ENCODE results near the gene BAHCC1.

The BAHCC1 gene

GRCh38 chr17:81365148-81365600 lies 30.1 kb upstream of the BAHCC1 start:
- Histone ChIP-seq H3K36me3 (ENCODE audit: insufficient read depth) (no peaks in the 10 kb centered on the region), H3K4me2 (no peak overlapping the region), H3K4me1 (ENCODE audit: low read depth, poor library complexity, severe bottlenecking) (no peaks in the 10 kb centered on the region), H3K27ac (no peak overlapping the region), H3K4me3 (IDR thresholded peaks at IDR 0.05; ENCODE audit: insufficient read depth, low read depth, low read length) (no peak overlapping the region), H3K9ac (no peak overlapping the region), H4K20me1 (ENCODE audit: insufficient read depth) (no peaks in the 10 kb centered on the region), H3K79me2 (ENCODE audit: insufficient read depth, low read depth) (no peaks in the 10 kb centered on the region), H2AFZ (ENCODE audit: low read depth) (no peak overlapping the region), H3K27me3 (ENCODE audit: insufficient read depth, low read depth) (peaks cover 99% of the 10 kb centered on the region)
- TF ChIP-seq CTCF (conservative IDR thresholded peaks at IDR 0.05; ENCODE audit: low read depth, low read length), result no peak

DNA sequence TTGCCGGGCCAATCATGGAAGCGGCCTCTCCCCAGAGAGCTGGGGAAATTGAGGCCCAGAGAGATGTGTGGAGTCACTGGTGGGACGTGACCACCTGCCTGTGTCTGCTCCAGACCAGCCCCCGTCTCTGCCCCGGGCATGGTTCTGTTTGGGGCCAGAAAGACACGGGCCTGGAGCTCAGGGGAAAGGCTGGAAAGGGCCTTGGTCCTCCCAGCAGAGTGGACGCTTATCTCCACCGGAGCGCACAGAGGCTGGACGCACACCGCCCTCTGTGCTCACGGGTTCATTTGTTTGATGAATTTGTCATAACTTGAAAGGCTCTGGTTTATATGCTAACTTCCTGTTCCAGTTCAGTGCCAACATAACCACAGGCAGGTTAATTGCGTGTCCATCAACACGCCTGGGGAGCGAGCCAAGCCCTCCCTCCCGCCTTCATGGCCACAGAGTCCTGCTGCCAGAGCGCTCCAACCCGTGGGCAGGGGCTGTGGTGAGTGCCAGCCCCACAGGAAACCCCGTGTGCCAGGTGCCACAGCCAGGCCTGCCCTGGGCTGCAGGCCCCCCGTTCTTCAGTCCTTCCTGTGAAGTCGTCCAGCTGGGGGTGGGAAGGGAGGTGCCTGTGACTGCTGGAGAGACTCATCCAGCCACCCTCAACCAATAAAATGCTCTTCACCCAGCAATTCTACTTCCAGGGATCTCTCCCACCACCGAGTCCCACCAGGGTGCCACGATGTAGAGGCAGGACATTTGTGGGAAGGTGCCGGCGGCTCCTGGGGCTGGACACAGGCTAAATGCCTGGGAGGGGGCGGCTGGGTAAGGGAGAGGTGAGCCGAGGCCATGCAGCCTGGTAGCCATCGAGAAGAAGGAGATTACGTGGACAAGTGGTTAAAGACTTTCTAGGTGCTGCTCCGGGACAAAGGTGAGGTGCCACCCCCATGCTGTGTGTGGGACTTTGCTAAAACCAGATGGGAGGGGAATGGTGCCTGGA lies 29.4 kb upstream of the BAHCC1 start:
- no peak overlapping the region for H3K4me3 ChIP-seq (IDR thresholded peaks at IDR 0.05; ENCODE audit: insufficient read depth, low read depth, low read length)
- H3K36me3 ChIP-seq (ENCODE audit: insufficient read depth), result no peaks in the 10 kb centered on the region
- H3K4me2 ChIP-seq, result no peak overlapping the region
- H2AFZ ChIP-seq (ENCODE audit: low read depth), result no peak overlapping the region
- no peak overlapping the region for H3K9ac ChIP-seq
- peaks cover 99% of the 10 kb centered on the region for H3K27me3 ChIP-seq (ENCODE audit: insufficient read depth, low read depth)
- H3K27ac ChIP-seq, result no peak overlapping the region
- H3K4me1 ChIP-seq (ENCODE audit: low read depth, poor library complexity, severe bottlenecking), result no peaks in the 10 kb centered on the region
- no peaks in the 10 kb centered on the region for H4K20me1 ChIP-seq (ENCODE audit: insufficient read depth)
- TF ChIP-seq CTCF (conservative IDR thresholded peaks at IDR 0.05; ENCODE audit: low read depth, low read length), result no peak
- no peaks in the 10 kb centered on the region for H3K79me2 ChIP-seq (ENCODE audit: insufficient read depth, low read depth)

GRCh38 chr17:81366648-81367047 lies 28.6 kb upstream of the BAHCC1 start:
- no peak overlapping the region for H3K4me3 ChIP-seq (IDR thresholded peaks at IDR 0.05; ENCODE audit: insufficient read depth, low read depth, low read length)
- H3K4me1 ChIP-seq (ENCODE audit: low read depth, poor library complexity, severe bottlenecking), result no peaks in the 10 kb centered on the region
- H3K9ac ChIP-seq, result no peak overlapping the region
- H3K4me2 ChIP-seq, result no peak overlapping the region
- H4K20me1 ChIP-seq (ENCODE audit: insufficient read depth), result no peaks in the 10 kb centered on the region
- no peak overlapping the region for H3K27ac ChIP-seq
- H3K36me3 ChIP-seq (ENCODE audit: insufficient read depth), result no peaks in the 10 kb centered on the region
- no peak for TF ChIP-seq CTCF (conservative IDR thresholded peaks at IDR 0.05; ENCODE audit: low read depth, low read length)
- no peak overlapping the region for H2AFZ ChIP-seq (ENCODE audit: low read depth)
- H3K27me3 ChIP-seq (ENCODE audit: insufficient read depth, low read depth), result peaks cover 99% of the 10 kb centered on the region
- H3K79me2 ChIP-seq (ENCODE audit: insufficient read depth, low read depth), result no peaks in the 10 kb centered on the region

GRCh38 chr17:81367171-81367570 lies 28.1 kb upstream of the BAHCC1 start:
- no peak overlapping the region for H3K4me2 ChIP-seq
- H3K36me3 ChIP-seq (ENCODE audit: insufficient read depth), result no peaks in the 10 kb centered on the region
- no peak overlapping the region for H3K27ac ChIP-seq
- no peak overlapping the region for H2AFZ ChIP-seq (ENCODE audit: low read depth)
- no peaks in the 10 kb centered on the region for H3K79me2 ChIP-seq (ENCODE audit: insufficient read depth, low read depth)
- H3K27me3 ChIP-seq (ENCODE audit: insufficient read depth, low read depth), result peaks cover 100% of the 10 kb centered on the region
- no peak for TF ChIP-seq CTCF (conservative IDR thresholded peaks at IDR 0.05; ENCODE audit: low read depth, low read length)
- no peak overlapping the region for H3K4me3 ChIP-seq (IDR thresholded peaks at IDR 0.05; ENCODE audit: insufficient read depth, low read depth, low read length)
- no peaks in the 10 kb centered on the region for H3K4me1 ChIP-seq (ENCODE audit: low read depth, poor library complexity, severe bottlenecking)
- H4K20me1 ChIP-seq (ENCODE audit: insufficient read depth), result no peaks in the 10 kb centered on the region
- no peak overlapping the region for H3K9ac ChIP-seq
